Measurements from ENCODE around the gene CLINT1. TPM values are rescaled to one million over a fixed set of nuclear protein-coding genes. Genes with fewer than 3 reads are reported as not detected.

Gene CLINT1
- total RNA-seq, 1 donor from 2014 or later, result 79.2 TPM

- TF ChIP-seq CTCF (IDR thresholded peaks at IDR 0.05), result no peak
- Histone ChIP-seq H3K36me3 (peaks cover 13% of the 10 kb centered on the region), H3K4me3 (no peak overlapping the region), H3K9me3 (no peaks in the 10 kb centered on the region), H3K27me3 (ENCODE audit: low read depth) (no peaks in the 10 kb centered on the region), H3K4me1 (peaks cover 14% of the 10 kb centered on the region), H3K27ac (no peak overlapping the region)
- DNase-seq (no peak), ATAC-seq (no peak)
- intact Hi-C loops (cut with DNase I), result no loop called here
Observed at GRCh38 chr5:157845914-157846598, 12.9 kb downstream of the CLINT1 start.

GRCh38 chr5:157842787-157843186 is 16.2 kb downstream of the CLINT1 start:
- no peak for TF ChIP-seq CTCF (IDR thresholded peaks at IDR 0.05)
- ATAC-seq, result no peak
- peaks cover 5% of the 10 kb centered on the region for H3K36me3 ChIP-seq
- H3K27ac ChIP-seq, result no peak overlapping the region
- intact Hi-C loops (cut with DNase I), result no loop called here
- H3K27me3 ChIP-seq (ENCODE audit: low read depth), result no peaks in the 10 kb centered on the region
- peaks cover 14% of the 10 kb centered on the region for H3K4me1 ChIP-seq
- no peak for DNase-seq
- no peaks in the 10 kb centered on the region for H3K9me3 ChIP-seq
- no peak overlapping the region for H3K4me3 ChIP-seq

- Histone ChIP-seq H3K9me3 (no peaks in the 10 kb centered on the region), H3K27me3 (ENCODE audit: low read depth) (no peaks in the 10 kb centered on the region), H3K27ac (no peak overlapping the region), H3K4me1 (peaks cover 14% of the 10 kb centered on the region), H3K4me3 (no peak overlapping the region), H3K36me3 (no peaks in the 10 kb centered on the region)
- DNase-seq (no peak), ATAC-seq (no peak)
- no peak for TF ChIP-seq CTCF (IDR thresholded peaks at IDR 0.05)
- intact Hi-C loops (cut with DNase I), result no loop called here
Observed at GRCh38 chr5:157842185-157842584, 16.8 kb downstream of the CLINT1 start.

DNA sequence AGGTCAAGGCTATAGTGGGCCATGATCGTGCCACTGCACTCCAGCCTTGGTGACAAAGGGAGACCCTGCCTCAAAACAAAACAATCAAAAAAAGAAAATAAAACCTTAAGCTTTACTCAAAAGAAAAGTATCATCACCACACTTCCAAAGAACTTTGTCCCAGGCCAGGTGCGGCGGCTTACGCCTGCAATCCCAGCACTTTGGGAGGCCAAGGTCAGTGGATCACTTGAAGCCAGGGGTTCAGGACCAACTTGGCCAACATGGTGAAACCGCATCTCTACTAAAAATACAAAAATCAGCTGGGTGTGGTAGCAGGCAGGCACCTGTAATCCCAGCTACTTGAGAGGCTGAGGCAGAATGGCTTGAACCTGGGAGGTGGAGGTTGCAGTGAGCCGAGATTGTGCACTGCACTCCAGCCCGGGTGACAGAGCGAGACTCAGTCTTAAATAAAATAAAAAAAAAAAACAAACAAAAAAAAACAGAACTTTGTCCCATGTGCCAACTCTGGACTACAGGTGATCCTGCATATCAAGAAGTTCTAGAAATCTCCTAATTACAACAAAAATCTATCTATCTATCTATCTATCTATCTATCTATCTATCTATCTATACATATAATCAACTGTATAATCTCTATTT is 19.7 kb downstream of the CLINT1 start:
- Histone ChIP-seq H3K27me3 (ENCODE audit: low read depth) (no peaks in the 10 kb centered on the region), H3K4me1 (peaks cover 2% of the 10 kb centered on the region), H3K4me3 (no peak overlapping the region), H3K36me3 (no peaks in the 10 kb centered on the region), H3K9me3 (no peaks in the 10 kb centered on the region), H3K27ac (no peak overlapping the region)
- intact Hi-C loops (cut with DNase I), result no loop called here
- TF ChIP-seq CTCF (IDR thresholded peaks at IDR 0.05), result no peak
- no peak for DNase-seq
- ATAC-seq, result no peak

DNA sequence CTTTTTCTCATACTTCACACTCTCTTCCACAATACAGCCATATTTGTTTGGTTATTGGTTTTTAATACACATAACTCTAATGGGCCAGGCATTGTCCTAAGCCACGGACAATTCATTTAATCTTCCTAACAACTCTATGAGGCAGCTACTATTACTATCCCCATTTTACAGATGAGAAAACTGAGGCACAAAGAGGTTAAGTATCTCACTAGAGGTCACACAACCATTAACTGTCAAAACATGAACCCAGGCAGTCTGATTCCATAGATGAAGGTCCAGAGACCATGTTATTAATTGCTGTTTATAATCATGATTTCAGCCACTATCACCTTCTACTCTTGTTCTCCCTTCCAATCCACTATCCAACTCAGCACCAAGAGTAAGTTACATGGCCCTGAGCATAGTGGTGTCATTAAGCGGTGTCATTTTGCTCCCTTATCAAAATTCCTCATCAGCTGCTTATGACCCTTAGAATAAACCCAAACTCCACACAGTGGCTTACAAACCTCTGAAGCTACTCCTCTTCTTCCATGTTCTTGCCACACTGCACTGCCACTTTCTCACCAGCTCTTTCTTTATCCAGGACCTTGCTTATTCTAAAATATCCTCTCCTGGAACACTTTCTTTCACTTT is 22.7 kb downstream of the CLINT1 start:
- Histone ChIP-seq H3K27ac (no peak overlapping the region), H3K9me3 (no peaks in the 10 kb centered on the region), H3K27me3 (ENCODE audit: low read depth) (no peaks in the 10 kb centered on the region), H3K4me1 (peaks cover 6% of the 10 kb centered on the region), H3K4me3 (no peak overlapping the region), H3K36me3 (no peaks in the 10 kb centered on the region)
- TF ChIP-seq CTCF (IDR thresholded peaks at IDR 0.05), result no peak
- DNase-seq (no peak), ATAC-seq (no peak)
- intact Hi-C loops (cut with DNase I), result no loop called here
